Neural progenitor cell (in vitro differentiated cells): Measurements from ENCODE around the gene EGFLAM.

Experiments
- CTCF ChIP-seq: fragments of 200-600 bp; sonication (generic); IDR thresholded peaks from 2 replicates; pipeline ENCODE4 v1.5.1; 2017; ENCODE audit warnings: antibody characterized with exemption, mild to moderate bottlenecking
- EZH2 ChIP-seq: fragments of 200-600 bp; sonication (generic); IDR thresholded peaks from 2 replicates; pipeline ENCODE4 v1.6.1; 2017; ENCODE audit warnings: antibody characterized with exemption, mild to moderate bottlenecking, moderate library complexity
- EZH2phosphoT487 ChIP-seq: fragments of 200-600 bp; sonication (generic); IDR thresholded peaks from 2 replicates; pipeline ENCODE4 v1.6.1; 2017; ENCODE audit warnings: antibody characterized with exemption

GRCh38 chr5:38249812-38250211 is 8.5 kb upstream of the EGFLAM start:
- TF ChIP-seq EZH2 (no peak), CTCF (no peak), EZH2phosphoT487 (no peak)
